ENCODE results near the gene POC1B. TPM values are rescaled to one million over a fixed set of nuclear protein-coding genes. Genes with fewer than 3 reads are reported as not detected.

Gene POC1B
- total RNA-seq, 1 donor from 2014 or later = 10.2 TPM

GRCh38 chr12:89390802-89391673, 134.8 kb downstream of the POC1B start:
- Mint-ChIP-seq H3K36me3 (ENCODE audit: unreplicated experiment) (peaks cover 2% of the 10 kb centered on the region), H3K27ac (ENCODE audit: unreplicated experiment) (peak overlapping the region; percentile 75), H3K4me1 (ENCODE audit: unreplicated experiment) (peaks cover 22% of the 10 kb centered on the region), H3K27me3 (ENCODE audit: unreplicated experiment) (no peaks in the 10 kb centered on the region), H3K9me3 (ENCODE audit: unreplicated experiment) (no peaks in the 10 kb centered on the region), H3K4me3 (ENCODE audit: unreplicated experiment) (no peak overlapping the region)
- no peak for DNase-seq (ENCODE audit: extremely low spot score, unreplicated experiment)
- TF ChIP-seq CTCF (IDR thresholded peaks at IDR 0.05) = no peak

- no peak for DNase-seq (ENCODE audit: extremely low spot score, unreplicated experiment)
- TF ChIP-seq CTCF (IDR thresholded peaks at IDR 0.05) = no peak
- Mint-ChIP-seq H3K36me3 (ENCODE audit: unreplicated experiment) (peaks cover 2% of the 10 kb centered on the region), H3K27ac (ENCODE audit: unreplicated experiment) (peak overlapping the region; percentile 75), H3K9me3 (ENCODE audit: unreplicated experiment) (no peaks in the 10 kb centered on the region), H3K27me3 (ENCODE audit: unreplicated experiment) (no peaks in the 10 kb centered on the region), H3K4me1 (ENCODE audit: unreplicated experiment) (peaks cover 32% of the 10 kb centered on the region), H3K4me3 (ENCODE audit: unreplicated experiment) (no peak overlapping the region)
Measured at GRCh38 chr12:89389755-89390661, 135.8 kb downstream of the POC1B start.

GRCh38 chr12:89386138-89386537, 139.7 kb downstream of the POC1B start:
- H3K4me1 Mint-ChIP-seq (ENCODE audit: unreplicated experiment) = peaks cover 51% of the 10 kb centered on the region
- no peak for TF ChIP-seq CTCF (IDR thresholded peaks at IDR 0.05)
- no peaks in the 10 kb centered on the region for H3K27me3 Mint-ChIP-seq (ENCODE audit: unreplicated experiment)
- no peaks in the 10 kb centered on the region for H3K36me3 Mint-ChIP-seq (ENCODE audit: unreplicated experiment)
- peak overlapping the region; percentile 87 for H3K27ac Mint-ChIP-seq (ENCODE audit: unreplicated experiment)
- DNase-seq (ENCODE audit: extremely low spot score, unreplicated experiment) = no peak
- no peaks in the 10 kb centered on the region for H3K9me3 Mint-ChIP-seq (ENCODE audit: unreplicated experiment)
- no peak overlapping the region for H3K4me3 Mint-ChIP-seq (ENCODE audit: unreplicated experiment)

GRCh38 chr12:89384807-89385206, 141.0 kb downstream of the POC1B start:
- Mint-ChIP-seq H3K9me3 (ENCODE audit: unreplicated experiment) (no peaks in the 10 kb centered on the region), H3K4me1 (ENCODE audit: unreplicated experiment) (peaks cover 38% of the 10 kb centered on the region), H3K4me3 (ENCODE audit: unreplicated experiment) (no peak overlapping the region), H3K36me3 (ENCODE audit: unreplicated experiment) (no peaks in the 10 kb centered on the region), H3K27ac (ENCODE audit: unreplicated experiment) (peak overlapping the region; percentile 87), H3K27me3 (ENCODE audit: unreplicated experiment) (no peaks in the 10 kb centered on the region)
- DNase-seq (ENCODE audit: extremely low spot score, unreplicated experiment) = no peak
- no peak for TF ChIP-seq CTCF (IDR thresholded peaks at IDR 0.05)

All from osteocyte (in vitro differentiated cells).